ENCODE data around the gene SERPINB7. TPM values are rescaled to one million over a fixed set of nuclear protein-coding genes. Genes with fewer than 3 reads are reported as not detected.

Gene SERPINB7
- total RNA-seq, 1 donor from 2014 or later: 18.0 TPM

DNA sequence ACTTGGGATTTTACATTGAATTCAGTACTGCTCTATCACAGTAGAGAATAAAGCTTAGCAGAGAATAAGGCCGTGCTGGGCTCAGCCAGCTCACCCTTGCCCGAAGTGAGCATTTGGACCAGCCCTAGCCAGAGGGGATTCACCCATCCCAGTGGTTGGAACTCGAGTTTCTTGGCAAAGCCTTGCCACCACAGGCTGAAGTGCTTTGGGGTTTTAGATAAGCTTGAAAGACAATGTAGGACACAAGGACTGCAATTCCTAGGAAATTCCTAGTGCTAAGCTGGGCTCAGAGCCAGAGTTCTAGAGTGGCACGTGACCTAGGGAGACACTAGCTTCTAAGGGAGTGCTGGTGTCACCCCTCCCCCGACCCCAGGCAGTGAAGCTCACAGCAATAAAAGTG is 44.4 kb upstream of the SERPINB7 start:
- Histone ChIP-seq H3K36me3 (ENCODE audit: insufficient read depth, low read length) (no peaks in the 10 kb centered on the region), H3K4me2 (ENCODE audit: low read length) (no peak overlapping the region), H2AFZ (ENCODE audit: low read depth, low read length) (no peak overlapping the region), H3K9me3 (ENCODE audit: insufficient read depth, low read depth, low read length) (no peaks in the 10 kb centered on the region), H3K9ac (ENCODE audit: low read length) (no peak overlapping the region), H3K27ac (ENCODE audit: low read depth, low read length) (no peak overlapping the region), H3K27me3 (ENCODE audit: insufficient read depth, low read length) (no peaks in the 10 kb centered on the region), H3K4me1 (ENCODE audit: insufficient read depth, low read length) (no peaks in the 10 kb centered on the region), H3K79me2 (ENCODE audit: insufficient read depth, low read length) (no peaks in the 10 kb centered on the region), H3K4me3 (ENCODE audit: insufficient read depth, low read depth, low read length) (no peak overlapping the region), H4K20me1 (ENCODE audit: insufficient read depth, low read length) (no peaks in the 10 kb centered on the region)
- Mint-ChIP-seq H3K4me1 (ENCODE audit: low read depth, unreplicated experiment) (no peaks in the 10 kb centered on the region), H3K27ac (ENCODE audit: unreplicated experiment) (no peak overlapping the region), H3K36me3 (ENCODE audit: low read depth, unreplicated experiment) (no peaks in the 10 kb centered on the region), H3K9me3 (ENCODE audit: unreplicated experiment) (peaks cover 5% of the 10 kb centered on the region), H3K4me3 (ENCODE audit: unreplicated experiment) (no peak overlapping the region), H3K27me3 (ENCODE audit: low read depth, unreplicated experiment) (no peaks in the 10 kb centered on the region)
- no peak for DNase-seq (ENCODE audit: low read depth)
- TF ChIP-seq, protein P1, sequence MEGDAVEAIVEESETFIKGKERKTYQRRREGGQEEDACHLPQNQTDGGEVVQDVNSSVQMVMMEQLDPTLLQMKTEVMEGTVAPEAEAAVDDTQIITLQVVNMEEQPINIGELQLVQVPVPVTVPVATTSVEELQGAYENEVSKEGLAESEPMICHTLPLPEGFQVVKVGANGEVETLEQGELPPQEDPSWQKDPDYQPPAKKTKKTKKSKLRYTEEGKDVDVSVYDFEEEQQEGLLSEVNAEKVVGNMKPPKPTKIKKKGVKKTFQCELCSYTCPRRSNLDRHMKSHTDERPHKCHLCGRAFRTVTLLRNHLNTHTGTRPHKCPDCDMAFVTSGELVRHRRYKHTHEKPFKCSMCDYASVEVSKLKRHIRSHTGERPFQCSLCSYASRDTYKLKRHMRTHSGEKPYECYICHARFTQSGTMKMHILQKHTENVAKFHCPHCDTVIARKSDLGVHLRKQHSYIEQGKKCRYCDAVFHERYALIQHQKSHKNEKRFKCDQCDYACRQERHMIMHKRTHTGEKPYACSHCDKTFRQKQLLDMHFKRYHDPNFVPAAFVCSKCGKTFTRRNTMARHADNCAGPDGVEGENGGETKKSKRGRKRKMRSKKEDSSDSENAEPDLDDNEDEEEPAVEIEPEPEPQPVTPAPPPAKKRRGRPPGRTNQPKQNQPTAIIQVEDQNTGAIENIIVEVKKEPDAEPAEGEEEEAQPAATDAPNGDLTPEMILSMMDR (IDR thresholded peaks at IDR 0.05; ENCODE audit: insufficient read depth, low read depth, low read length): no peak
- TF ChIP-seq EZH2 (IDR thresholded peaks at IDR 0.05; ENCODE audit: insufficient read depth, low read length): no peak
- no peak for FAIRE-seq

DNA sequence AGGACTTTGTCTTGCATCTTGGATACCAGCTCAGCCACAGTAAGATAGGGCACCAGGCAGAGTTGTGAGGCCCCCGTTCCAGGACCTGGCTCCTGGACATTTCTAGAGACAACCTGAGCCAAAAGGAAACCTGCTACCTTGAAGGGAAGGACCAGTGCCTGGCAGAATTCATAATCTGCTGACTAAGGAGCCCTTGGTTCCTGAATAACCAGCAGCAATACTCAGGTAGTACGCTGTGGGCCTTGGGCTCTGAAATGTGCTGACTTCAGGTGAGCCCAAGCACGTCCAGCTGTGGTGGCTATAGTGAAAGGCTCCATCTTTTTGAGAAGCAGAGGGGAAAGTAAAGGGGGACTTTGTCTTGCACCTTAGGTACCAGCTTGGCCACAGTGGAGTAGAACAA is 44.0 kb upstream of the SERPINB7 start:
- H3K36me3 ChIP-seq (ENCODE audit: insufficient read depth, low read length): no peaks in the 10 kb centered on the region
- DNase-seq (ENCODE audit: low read depth) (no peak), FAIRE-seq (no peak)
- Mint-ChIP-seq H3K27me3 (ENCODE audit: low read depth, unreplicated experiment) (no peaks in the 10 kb centered on the region), H3K9me3 (ENCODE audit: unreplicated experiment) (peaks cover 5% of the 10 kb centered on the region), H3K36me3 (ENCODE audit: low read depth, unreplicated experiment) (no peaks in the 10 kb centered on the region), H3K4me1 (ENCODE audit: low read depth, unreplicated experiment) (no peaks in the 10 kb centered on the region), H3K27ac (ENCODE audit: unreplicated experiment) (no peak overlapping the region), H3K4me3 (ENCODE audit: unreplicated experiment) (no peak overlapping the region)
- no peak overlapping the region for H2AFZ ChIP-seq (ENCODE audit: low read depth, low read length)
- no peak for TF ChIP-seq EZH2 (IDR thresholded peaks at IDR 0.05; ENCODE audit: insufficient read depth, low read length)
- TF ChIP-seq, protein P1 (IDR thresholded peaks at IDR 0.05; ENCODE audit: insufficient read depth, low read depth, low read length): no peak
- H3K4me3 ChIP-seq (ENCODE audit: insufficient read depth, low read depth, low read length): no peak overlapping the region
- H3K4me1 ChIP-seq (ENCODE audit: insufficient read depth, low read length): no peaks in the 10 kb centered on the region
- no peaks in the 10 kb centered on the region for H3K27me3 ChIP-seq (ENCODE audit: insufficient read depth, low read length)
- no peaks in the 10 kb centered on the region for H3K9me3 ChIP-seq (ENCODE audit: insufficient read depth, low read depth, low read length)
- H3K79me2 ChIP-seq (ENCODE audit: insufficient read depth, low read length): no peaks in the 10 kb centered on the region
- H3K9ac ChIP-seq (ENCODE audit: low read length): no peak overlapping the region
- H3K4me2 ChIP-seq (ENCODE audit: low read length): no peak overlapping the region
- H3K27ac ChIP-seq (ENCODE audit: low read depth, low read length): no peak overlapping the region
- H4K20me1 ChIP-seq (ENCODE audit: insufficient read depth, low read length): no peaks in the 10 kb centered on the region

DNA sequence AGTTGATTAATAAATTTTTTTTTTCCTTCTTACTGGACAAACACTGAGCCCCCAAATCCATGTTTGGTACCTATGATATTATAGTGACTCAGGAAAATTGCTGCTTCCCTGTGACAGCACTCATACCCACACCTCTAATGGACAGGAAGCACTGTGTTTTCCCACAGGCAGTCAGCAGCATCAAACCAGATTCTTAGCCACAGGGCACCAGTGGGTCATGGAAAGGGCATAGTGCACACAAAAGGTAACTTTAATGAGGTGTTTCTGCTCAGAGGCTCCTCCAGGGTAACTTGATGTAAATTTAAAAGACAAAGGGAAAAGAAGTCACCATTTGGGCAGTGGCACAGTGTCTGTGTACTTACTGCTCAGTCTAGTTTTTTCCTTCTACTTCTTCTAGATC is 38.3 kb upstream of the SERPINB7 start:
- H2AFZ ChIP-seq (ENCODE audit: low read depth, low read length): no peak overlapping the region
- no peaks in the 10 kb centered on the region for H3K9me3 ChIP-seq (ENCODE audit: insufficient read depth, low read depth, low read length)
- H3K27ac ChIP-seq (ENCODE audit: low read depth, low read length): no peak overlapping the region
- H3K4me1 Mint-ChIP-seq (ENCODE audit: low read depth, unreplicated experiment): peaks cover 4% of the 10 kb centered on the region
- H3K79me2 ChIP-seq (ENCODE audit: insufficient read depth, low read length): no peaks in the 10 kb centered on the region
- no peak overlapping the region for H3K4me3 ChIP-seq (ENCODE audit: insufficient read depth, low read depth, low read length)
- H3K27me3 ChIP-seq (ENCODE audit: insufficient read depth, low read length): no peaks in the 10 kb centered on the region
- no peak overlapping the region for H3K4me3 Mint-ChIP-seq (ENCODE audit: unreplicated experiment)
- DNase-seq (ENCODE audit: low read depth) (no peak), FAIRE-seq (no peak)
- H3K9me3 Mint-ChIP-seq (ENCODE audit: unreplicated experiment): peaks cover 4% of the 10 kb centered on the region
- H3K4me1 ChIP-seq (ENCODE audit: insufficient read depth, low read length): no peaks in the 10 kb centered on the region
- H3K27me3 Mint-ChIP-seq (ENCODE audit: low read depth, unreplicated experiment): no peaks in the 10 kb centered on the region
- peak overlapping the region; percentile 63 for H3K27ac Mint-ChIP-seq (ENCODE audit: unreplicated experiment)
- no peaks in the 10 kb centered on the region for H3K36me3 Mint-ChIP-seq (ENCODE audit: low read depth, unreplicated experiment)
- no peaks in the 10 kb centered on the region for H3K36me3 ChIP-seq (ENCODE audit: insufficient read depth, low read length)
- H3K4me2 ChIP-seq (ENCODE audit: low read length): no peak overlapping the region
- no peak overlapping the region for H3K9ac ChIP-seq (ENCODE audit: low read length)
- no peaks in the 10 kb centered on the region for H4K20me1 ChIP-seq (ENCODE audit: insufficient read depth, low read length)
- TF ChIP-seq, protein P1 (IDR thresholded peaks at IDR 0.05; ENCODE audit: insufficient read depth, low read depth, low read length): no peak
- no peak for TF ChIP-seq EZH2 (IDR thresholded peaks at IDR 0.05; ENCODE audit: insufficient read depth, low read length)
